Stimulated activated naive CD4-positive, alpha-beta T cell treated with Interleukin-2 at 50 U/mL for 16 hours (primary cell): ENCODE data around the gene CRY2.
"Not testable (repeated sequence)": the region's sequence is repeated elsewhere in the genome, so short reads cannot be mapped to it uniquely, and the experiment has no call there.

Experiments
- DNase-seq: peaks from one replicate; lab custom pipeline; 2025; lab: John Stamatoyannopoulos, UW

The CRY2 gene

DNA sequence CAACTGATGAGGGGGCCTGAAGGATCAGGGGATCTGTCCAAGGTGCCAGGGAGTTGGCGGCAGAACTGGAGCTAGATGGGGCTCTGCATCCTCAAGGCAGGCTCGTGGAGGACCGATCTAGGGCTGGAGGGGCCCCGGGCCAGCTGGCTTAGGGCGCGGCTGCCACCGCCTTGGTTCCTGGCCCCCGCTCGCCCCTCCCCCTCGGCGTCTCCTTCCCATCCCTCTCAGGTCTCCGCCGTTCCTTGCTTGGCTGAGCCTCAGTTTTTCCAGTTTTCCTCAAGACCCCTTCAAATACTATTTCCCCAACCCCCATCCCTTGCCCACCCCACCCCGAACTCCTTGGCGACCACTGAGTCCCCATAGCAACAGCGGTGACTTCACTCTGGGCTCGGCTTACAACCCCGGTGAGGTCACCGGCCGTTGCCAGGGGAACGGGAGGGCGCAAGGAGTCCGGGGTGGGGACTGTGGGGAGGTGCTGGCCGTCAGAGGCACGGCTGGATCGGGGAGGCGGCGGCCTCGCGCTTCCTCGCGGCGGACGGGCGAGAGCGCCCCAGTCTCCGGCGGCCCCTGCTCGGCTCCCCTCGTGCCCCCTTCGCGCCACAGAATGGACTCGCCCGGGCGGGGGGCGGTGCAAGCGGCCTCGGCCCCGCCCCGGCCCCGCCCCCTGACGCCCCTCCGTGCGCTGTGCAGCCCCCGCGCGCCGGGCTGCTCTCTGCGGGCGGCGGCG, 52.3 kb downstream of the CRY2 start:
- peak; percentile 62 for DNase-seq

DNA sequence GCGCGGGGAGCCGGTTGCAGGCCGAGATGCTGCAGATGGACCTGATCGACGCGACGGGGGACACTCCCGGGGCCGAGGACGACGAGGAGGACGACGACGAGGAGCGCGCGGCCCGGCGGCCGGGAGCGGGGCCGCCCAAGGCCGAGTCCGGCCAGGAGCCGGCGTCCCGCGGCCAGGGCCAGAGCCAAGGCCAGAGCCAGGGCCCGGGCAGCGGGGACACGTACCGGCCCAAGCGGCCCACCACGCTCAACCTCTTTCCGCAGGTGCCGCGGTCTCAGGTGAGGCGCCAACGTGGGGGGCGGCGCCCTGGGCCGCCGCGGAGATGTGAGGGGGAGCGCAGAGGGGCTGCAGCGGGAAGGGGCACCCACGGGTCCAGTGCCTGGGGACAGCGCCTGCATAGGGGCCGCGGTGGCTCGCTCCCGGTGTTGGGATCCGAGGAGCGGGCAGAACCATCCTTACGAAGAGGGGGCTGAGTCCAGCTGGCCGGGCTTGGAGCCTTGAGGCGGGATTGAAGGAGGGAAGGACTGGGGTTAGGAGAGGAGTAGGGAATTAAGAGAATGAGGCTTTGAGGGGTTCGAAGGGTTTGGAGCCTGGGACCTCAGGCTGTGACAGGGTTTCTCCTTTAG, 53.0 kb downstream of the CRY2 start:
- not testable (repeated sequence) for DNase-seq

DNA sequence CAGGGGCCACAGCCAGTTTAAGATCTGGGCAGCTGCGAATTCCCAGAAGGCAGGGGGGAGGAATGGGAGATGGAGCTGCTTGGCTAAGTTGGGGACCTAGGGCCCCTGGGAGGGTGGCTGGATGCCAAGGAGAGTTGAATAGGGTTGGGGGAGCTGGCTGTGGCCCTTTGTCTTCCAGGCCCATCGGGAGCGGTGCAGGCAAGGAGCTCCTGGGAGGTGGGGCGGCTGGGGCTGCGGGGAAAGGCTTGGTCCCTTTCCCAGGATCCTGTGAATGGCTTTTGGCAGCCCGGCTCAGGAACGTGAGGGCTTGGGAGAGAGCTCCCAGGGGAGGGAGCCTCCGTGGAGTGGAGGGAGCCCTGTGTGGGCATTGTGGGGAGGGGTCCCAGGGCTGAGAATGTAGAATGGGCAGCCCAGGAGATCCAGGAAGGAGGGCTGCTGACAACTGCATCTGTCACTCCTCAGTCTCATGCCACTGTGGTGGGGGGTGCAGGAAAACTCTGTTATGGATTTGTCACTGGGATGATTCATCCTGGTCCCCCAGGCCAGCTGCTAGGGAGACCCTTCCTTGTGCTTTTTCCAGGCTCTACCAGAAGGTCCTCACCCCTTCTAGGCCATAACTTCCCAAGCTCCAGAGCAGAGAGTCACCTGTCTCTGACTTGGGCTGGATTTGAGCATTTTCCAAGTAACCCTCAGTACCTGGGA, 53.8 kb downstream of the CRY2 start:
- DNase-seq, result no peak

DNA sequence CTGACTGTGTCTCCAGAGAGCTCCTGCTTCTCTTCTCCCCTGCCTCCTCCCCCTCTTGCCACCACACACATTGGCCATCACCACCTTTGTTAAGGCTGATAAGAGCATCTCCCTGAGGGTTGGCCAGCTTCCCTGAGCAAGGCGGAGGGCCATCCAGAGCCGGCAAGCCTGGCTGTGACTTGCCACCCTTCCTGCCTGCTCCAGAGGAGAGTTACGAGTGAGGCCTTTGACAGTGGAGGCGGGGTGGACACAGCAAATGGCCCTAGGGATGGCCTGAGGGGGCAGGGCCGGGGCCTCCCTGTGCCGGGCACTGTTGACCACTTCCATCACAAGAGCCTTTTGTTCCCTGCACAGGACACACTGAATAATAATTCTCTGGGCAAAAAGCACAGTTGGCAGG, 54.4 kb downstream of the CRY2 start:
- no peak for DNase-seq

DNA sequence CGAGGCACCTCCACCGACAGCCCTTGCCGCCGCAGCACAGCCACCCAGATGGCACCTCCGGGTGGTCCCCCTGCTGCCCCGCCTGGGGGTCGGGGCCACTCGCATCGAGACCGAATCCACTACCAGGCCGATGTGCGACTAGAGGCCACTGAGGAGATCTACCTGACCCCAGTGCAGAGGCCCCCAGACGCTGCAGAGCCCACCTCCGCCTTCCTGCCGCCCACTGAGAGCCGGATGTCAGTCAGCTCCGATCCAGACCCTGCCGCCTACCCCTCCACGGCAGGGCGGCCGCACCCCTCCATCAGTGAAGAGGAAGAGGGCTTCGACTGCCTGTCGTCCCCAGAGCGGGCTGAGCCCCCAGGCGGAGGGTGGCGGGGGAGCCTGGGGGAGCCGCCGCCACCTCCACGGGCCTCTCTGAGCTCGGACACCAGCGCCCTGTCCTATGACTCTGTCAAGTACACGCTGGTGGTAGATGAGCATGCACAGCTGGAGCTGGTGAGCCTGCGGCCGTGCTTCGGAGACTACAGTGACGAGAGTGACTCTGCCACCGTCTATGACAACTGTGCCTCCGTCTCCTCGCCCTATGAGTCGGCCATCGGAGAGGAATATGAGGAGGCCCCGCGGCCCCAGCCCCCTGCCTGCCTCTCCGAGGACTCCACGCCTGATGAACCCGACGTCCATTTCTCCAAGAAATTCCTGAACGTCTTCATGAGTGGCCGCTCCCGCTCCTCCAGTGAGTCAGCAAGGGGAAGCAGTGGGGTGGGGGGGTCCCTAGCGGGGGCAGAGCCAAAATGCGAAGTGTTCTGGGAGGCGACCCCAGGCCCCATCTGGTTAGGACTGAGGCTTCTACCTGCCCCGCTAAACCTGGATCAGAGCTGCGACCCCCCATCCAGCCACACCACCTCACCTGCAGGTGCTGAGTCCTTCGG, 55.4 kb downstream of the CRY2 start:
- no peak for DNase-seq

DNA sequence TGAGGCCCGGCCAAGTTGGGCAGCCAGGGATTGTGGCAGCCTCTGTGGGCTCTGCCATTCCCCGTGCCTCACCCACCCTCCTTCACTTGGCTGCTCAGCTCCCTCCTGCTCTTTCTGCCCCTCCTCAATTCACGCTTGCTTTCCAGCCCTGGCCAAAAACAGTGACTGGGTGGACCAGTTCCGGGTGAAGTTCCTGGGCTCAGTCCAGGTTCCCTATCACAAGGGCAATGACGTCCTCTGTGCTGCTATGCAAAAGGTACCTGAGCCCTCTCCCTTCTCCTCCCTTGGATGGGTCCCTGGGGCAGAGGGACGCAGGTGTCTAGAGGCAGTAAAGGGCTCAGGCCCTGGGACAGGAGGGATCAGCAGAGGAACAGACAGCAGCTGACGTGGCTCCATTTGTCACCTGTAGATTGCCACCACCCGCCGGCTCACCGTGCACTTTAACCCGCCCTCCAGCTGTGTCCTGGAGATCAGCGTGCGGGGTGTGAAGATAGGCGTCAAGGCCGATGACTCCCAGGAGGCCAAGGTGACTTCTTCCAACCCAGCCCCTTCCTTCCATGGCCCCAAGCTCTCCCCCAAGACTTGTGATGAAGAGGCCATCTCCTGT, 57.1 kb downstream of the CRY2 start:
- DNase-seq, result no peak

DNA sequence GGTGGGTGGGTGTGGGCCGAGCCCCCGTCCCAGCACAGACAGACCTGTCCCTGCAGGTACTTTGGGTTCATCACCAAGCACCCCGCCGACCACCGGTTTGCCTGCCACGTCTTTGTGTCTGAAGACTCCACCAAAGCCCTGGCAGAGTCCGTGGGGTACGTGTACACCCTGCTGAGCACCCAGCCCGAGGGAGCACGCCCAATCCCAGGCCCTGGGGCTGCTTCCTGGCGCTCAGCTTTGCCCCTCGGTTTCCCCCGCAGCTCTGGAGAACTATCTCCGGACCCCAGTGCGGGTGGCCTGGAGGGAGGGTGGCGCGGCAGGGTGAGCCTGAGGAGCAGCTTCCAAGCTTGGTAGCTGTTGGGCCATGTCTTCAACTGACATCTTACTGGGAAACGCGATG, 57.8 kb downstream of the CRY2 start:
- no peak for DNase-seq

DNA sequence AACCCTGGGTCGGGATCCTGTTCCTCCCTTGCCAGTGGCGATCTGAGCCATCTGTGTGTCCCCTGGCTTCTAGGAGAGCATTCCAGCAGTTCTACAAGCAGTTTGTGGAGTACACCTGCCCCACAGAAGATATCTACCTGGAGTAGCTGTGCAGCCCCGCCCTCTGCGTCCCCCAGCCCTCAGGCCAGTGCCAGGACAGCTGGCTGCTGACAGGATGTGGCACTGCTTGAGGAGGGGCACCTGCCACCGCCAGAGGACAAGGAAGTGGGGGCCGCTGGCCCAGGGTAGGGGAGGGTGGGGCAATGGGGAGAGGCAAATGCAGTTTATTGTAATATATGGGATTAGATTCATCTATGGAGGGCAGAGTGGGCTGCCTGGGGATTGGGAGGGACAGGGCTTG, 58.3 kb downstream of the CRY2 start:
- DNase-seq, result not testable (repeated sequence)

DNA sequence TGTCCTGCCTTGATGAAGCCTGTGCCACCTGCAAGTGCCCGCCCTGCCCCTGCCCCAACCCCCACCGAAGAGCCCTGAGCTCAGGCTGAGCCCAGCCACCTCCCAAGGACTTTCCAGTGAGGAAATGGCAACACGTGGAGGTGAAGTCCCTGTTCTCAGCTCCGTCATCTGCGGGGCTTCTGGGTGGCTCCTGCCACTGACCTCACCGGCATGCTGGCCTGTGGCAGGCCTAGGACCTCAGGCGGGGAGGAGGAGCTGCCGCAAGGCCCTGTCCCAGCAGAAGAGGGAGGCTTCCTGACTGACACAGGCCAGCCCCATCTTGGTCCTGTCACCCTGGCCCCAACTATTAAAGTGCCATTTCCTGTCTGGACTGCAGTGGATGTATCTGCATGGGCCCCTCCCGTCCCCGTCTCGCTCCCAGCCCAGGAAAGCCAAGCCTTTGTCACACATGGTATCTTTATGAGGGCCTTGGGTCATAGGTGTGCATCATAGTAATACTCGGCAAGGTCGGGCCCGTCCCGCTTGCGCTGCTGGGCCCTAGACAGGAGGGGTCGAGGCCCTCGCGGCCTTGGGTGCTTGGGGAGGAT, 58.9 kb downstream of the CRY2 start:
- no peak for DNase-seq

DNA sequence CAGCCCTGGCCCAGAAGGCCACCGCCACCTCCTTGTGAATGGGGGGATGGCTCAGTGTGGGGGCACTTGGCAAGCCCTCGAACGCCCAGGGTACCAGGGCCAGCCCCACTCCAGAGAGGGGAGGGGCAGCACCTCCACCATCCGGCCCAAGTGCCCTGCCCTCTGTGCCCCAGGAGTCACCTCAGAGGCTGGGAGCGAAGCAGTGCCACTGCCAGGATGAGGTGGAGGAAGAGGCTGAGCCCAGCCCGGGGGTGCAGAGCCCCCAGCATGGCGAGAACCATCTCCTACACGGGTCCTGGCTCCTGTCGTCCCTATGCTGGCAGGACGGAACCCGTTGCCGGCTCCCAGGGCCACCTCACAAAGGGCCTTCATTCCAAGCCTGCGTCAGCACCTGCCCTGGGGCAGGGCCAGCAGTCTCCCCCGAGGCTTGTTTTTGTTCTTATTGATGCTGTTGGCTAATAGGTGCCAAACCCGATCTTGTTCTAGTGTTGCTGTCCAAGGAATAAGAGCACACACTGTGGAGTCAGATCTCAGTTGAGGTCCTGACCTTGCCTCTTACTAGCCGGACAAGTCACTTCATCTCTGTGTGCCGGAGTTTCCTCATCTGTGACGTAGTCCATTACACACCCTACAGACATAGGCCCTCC, 59.8 kb downstream of the CRY2 start, which contains the start of gene FREY1:
TSS of gene FREY1 (minus strand) at position 307 of the 647 bp plus-strand sequence. CDS start at position 281, 26 bp downstream.
- DNase-seq, result no peak

DNA sequence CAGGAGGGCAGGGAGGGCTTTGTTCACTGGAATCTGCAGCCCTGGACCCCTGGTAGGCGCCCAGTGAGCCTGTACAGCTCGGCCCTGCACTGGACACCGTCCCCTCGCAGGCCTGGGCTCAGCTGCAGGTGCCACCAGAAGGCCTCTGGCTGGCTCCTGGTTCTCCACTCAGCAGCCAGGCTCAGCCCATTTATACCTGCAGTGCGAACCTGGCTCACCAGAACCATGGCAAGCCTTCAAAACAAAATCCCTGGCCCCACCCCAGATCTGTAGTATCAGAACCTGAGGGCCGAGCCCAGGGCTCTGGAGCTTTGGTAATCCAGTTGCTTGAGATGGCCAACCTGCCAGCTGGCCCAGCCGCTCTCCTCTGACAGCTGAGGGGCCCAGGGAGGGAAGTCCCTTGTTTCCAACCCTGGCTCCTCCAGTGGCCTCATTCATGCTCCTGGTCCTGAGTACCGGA, 60.7 kb downstream of the CRY2 start:
- DNase-seq, result no peak

DNA sequence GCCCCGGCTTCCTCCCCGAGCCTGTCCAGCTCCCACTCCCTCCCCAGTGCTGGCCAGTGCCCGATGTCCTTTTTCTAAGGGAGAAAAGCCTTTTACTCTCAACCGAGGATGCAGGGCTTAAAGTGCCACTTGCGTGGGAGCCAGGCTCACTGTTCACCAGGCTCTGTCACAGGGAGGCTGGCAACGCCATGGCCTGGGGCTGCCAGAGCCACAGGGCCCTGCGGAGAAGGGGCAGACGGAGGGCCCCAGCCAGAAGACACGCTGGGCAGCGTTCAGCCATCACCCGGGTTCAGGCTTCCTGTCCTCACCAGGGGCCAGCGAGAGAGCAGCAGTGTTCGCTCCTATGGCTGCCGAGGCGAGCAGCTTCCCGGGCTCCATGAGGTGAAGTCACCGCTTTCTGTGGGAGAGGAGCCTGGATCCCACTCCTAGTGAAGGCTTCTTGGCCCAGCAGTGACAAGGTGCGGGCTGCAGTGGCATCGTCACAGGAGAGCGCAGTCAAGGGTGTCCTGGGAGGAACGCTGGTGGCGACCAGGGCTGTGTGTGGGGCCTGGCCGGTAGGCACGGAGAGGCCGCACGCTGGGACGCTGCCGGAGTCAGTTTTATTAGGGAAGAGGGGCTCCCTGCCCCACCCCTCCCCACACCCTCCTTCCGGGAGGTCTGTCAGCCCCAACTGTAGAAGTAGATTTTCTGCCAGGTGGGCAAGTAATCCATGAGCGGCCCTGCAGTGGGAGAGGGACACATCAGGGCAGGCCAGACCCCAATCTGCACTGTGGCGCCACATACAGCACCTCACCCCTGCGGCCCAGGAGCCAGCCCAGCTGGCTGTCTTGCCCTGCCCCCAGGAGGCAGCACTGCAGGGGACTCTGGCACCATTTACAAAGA, 62.6 kb downstream of the CRY2 start:
- no peak for DNase-seq

DNA sequence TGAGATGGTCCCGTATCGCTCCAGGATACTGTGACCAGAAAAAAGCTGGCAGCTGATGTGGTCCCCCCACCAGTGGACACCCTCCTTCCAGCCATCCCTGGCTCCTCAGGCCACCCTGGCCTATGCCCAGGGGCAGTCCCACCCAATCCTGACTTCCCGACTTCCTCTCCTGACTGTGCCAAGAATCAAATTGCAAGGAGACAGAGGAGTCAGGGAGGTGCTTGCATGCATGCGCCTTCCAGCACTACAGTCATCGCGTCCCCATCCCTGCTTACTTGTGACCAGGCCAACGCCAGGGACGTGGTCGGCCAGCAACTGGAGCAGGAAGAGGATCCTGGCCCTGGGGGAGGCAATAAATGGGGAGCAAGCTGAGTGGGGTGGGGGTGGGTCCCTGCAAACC, 63.3 kb downstream of the CRY2 start:
- no peak for DNase-seq

DNA sequence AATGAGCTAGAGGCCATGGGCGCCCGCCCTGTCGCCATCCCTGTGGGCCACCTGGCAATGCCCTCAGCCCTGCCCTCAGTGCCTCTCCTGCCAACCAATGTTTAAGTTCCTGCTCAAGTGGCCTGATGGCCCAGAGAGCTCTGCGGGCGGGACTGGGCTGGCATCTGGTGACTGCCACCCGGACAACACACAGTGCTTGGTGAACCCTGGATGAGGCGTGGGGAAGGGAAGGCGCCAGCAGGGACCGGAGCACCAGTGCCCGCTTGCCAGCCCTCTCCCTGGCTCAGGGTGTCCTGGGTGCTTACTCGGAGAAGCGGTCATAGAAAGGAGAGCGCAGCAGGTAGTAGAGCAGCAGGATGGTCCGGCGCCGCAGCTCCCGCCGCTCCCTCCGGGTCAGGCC, 66.2 kb downstream of the CRY2 start:
- no peak for DNase-seq

DNA sequence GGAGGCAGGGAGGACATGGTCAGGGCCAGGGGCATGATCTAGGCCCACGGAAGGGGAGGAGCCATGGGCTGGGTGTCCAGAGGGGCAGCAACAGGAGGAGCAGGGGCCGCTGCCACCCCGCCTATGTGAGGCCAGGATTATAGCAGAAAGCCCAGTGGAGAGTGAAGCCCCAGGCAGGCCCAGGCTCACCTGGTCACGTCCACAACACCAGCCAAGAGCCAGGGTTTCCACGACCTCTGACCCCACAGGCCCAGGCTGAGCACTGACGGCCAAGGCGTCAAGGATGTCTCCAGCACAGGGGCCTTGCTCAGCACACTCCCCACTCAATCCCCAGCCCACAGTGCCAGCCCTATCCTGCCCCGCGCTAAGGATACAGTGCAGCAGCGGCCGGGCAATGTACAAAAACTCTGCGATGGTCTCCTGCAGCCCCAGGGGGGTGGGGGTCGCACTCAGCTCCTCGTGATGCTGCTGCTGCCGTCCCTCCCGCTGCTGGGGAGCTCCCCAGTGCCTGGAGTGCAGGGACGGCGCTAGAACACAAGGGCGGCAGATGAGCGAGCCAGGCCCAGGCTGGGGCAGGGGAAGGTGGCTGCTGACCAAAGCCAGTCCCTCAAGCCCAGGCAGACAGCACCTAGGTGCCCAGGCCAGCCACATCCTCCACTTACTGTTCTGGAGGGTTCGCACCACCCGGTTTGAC, 66.8 kb downstream of the CRY2 start:
- DNase-seq, result no peak

DNA sequence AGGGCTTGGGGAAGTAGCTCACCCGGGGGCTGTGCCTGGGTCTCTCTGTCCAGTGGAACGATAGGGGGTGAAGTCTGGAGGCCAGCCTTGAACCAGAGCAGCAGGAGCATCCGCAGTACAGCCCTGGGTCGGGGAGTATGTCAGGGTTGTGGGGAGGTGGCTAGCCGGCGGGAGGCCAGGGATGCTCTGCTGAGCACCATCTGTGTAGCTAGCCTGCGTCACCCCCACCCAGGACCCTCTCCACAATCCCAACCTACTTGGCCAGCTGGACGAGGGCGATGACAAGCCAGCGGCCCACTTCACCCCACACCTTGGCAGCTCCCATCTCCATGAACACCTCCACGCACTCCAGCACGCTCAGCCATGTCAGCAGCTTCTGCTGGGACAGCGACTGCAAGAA, 68.2 kb downstream of the CRY2 start:
- DNase-seq, result no peak

DNA sequence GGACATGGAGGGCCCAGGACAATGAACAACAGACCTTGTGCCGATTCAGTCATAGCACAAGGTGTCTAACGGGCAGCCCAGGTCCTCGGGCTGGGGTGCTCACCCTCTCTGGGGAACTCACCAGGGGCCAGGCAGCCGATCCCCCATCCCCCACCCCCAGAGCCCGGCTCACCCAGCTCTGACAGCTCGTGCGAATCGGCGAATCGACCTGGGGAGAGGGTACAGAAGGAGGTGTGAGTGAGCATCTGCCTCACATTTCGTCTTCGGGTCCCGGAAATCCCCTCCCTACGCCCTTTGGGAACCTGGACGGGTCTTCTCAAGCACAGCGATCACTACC, 70.0 kb downstream of the CRY2 start:
- peak; percentile 46 for DNase-seq

DNA sequence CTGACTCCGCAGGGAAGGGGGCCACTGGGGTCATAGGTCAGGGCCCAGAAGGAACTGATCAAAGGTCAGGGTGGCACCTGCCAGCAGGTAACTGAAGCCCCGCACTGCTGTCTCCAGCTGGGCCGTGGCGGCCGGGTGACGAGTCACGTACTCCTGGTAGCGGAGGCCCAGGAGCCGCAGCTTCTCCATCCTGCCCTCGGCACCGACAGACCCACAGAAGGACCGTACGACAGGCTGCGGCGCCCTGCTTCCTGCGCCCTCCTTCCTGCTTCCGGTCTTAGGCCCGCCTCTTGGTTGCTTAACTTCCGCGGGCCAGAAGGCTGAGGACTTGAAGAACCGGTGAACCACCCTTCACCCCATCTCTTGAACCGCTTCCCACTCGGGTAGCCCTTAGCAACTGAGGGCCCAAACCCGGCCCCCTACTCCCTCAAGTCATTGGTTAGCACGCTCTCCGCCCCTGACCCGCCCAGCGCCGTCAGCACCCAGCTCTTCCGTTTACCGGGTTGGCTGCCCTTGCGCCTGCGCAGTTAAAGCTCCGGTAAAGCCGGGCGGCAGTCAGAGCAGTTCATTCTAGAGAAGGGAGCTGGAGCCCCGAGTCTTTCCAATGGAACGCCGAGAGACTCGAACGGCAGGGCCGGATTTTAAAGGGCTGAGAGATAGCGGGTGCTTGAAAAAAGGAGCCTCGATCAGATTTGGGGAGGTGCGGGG, 70.5 kb downstream of the CRY2 start, which contains the start of gene PEX16:
TSS of gene PEX16 (minus strand) at position 255 of the 708 bp plus-strand sequence. CDS start at position 189, 66 bp downstream.
- DNase-seq, result peak; percentile 97
